MV-4-11 (cell line): ENCODE results near the gene LRFN3.
"Not testable (repeated sequence)": the region's sequence is repeated elsewhere in the genome, so short reads cannot be mapped to it uniquely, and the experiment has no call there.

Experiments
- DNase-seq: peaks from one replicate; lab custom pipeline; 2025; lab: John Stamatoyannopoulos, UW

Gene LRFN3

DNA sequence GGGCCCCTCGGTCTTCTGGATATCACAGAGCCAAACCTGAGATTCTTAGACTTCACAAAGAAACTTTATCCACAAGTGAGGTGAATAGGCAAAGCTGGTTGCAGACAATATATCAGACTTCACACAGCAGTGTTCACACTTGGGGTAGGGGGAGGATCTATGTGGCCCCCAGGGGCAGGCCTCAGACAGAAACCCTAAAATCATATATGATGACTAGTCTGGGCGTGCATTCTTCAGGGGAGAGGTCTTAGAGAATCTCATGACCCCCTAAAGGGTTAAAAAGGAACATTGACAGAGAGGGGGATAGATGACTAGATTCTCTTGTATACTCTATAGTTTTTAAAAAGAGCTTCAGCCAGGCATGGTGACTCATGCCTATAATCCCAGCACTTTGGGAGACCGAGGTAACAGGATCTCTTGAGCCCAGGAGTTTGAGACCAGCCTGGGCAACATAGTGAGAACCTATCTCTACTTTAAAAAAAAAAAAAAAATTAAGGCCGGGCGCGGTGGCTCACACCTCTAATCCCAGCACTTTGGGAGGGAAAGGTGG lies 30.9 kb upstream of the LRFN3 start:
- DNase-seq: peak; percentile 44

DNA sequence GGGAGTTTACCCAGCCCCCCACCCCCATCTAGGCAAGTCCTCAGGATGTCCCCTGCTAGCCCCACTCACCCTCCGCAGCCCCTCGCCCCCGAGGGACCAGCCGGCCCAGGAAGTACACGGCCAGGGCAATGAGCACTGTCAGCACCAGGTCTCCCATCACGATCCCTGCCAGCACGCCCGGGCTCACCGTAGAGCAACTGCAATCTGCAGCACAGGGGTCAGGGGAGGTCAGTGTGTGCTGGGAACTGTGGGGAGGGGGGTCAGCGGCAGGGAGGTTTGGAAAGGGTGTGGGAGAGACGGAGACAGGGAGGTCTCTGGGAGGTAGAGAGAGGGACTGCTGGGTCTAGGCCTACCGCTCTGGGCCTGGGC lies 28.8 kb upstream of the LRFN3 start:
- DNase-seq: no peak

DNA sequence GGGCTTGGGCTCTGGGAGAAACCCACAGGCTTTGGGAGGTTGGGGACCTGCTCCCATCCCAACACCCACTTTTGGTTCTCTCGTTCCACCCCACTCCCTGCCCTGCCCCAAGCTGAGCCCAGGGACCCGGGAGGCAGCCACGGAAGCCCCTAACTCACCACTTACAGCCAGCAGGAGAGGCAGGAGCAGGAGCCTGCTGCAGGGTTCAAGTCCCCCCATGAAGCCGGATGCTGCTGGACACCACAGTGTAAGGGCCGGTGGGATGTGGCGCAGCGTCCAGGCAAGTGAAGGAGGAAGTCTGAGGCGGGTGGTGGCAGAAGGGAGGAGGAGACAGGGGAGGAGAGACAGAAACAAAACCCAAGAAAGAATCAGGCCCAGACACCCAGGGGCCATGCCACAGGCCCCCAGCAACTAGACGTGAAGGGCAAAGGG lies 28.1 kb upstream of the LRFN3 start, which contains the start of gene TYROBP:
Gene TYROBP (minus strand): TSS at position 286 of the 432 bp plus-strand sequence. CDS start 67 bp downstream, at position 219.
- DNase-seq: peak; percentile 64

DNA sequence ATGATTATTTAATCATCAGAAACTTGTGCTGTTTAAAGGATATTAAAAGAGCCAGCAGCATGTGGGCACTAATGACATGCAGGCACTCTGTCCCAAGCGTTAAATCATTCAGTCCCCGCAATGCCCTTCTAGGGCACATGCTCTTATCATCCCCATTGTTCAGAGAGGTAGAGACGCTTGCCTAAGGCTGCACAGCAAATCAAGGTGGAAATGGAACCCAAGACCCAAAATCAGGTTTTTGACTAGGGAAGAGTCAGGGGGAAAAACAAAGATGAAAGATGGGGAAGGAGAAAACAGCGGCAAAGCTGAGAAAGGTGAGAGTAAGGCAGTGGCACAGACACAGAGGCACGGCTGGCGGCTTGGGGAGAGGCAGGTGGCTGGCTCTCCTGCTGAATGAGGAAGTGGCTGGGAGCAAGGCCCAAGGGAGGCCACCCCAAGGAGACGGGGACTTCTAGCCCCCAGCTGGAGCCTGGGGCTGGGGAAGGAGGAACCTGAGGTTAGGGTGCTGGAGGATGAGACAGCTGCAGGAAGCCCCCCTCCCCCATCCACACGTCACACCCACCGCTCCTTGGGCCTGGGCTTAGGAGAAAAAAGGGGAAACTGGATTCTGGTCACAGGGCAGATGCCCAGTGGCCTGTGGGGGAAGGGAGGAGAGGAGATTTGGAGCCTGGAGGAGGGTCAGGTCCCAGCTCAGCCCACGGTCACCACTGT lies 27.0 kb upstream of the LRFN3 start:
- peak; percentile 100 for DNase-seq

DNA sequence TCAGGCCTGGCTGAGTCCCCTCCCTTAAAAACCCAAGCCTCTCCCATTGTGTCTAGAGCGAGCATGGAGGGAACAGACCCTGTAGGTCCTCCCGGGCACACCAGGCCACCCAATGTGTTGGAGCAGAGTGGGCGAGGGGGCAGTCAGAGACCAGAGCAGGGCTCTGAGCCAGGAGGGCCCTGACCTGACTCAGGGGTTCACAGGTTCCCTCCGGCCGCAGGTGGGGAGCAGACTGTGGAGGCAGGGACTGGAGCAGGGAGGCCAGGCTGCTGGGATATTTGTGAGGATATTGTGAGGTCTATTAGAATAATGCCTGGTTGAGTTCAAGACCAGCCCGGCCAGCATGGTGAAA lies 26.5 kb upstream of the LRFN3 start:
- DNase-seq: no peak

DNA sequence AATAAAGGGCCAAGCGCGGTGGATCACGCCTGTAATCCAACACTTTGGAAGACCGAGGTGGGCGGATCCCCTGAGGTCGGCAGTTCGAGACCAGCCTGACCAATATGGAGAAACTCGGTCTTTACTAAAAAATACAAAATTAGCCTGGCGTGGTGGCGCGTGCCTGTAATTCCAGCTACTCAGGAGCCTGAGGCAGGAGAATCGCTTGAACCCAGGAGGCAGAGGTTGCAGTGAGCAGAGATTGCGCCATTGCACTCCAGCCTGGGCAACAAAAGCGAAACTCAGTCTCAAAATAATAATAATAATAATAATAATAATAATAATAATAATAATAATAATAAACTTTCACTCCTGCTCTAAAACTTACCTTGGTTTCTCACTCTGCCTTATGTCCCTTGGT lies 25.8 kb upstream of the LRFN3 start:
- DNase-seq: not testable (repeated sequence)

DNA sequence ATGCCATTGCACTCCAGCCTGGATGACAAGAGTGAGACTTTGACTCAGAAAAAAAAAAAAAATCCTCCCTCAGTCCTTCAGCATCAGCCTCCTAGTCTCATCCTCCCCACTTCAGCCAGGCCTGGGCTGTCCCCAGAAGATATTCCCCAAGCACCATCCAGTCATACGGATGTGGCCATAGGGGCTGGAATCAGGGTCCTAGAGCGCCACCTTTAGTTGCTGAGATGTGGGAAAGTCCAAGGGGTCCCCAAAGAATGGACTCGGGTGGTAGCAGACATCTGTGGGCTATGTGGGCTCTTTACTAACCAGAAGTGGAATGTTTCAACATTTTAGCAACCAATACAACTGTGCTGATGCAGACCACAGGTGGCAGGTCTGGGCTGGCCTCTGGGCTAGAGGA lies 25.0 kb upstream of the LRFN3 start:
- DNase-seq: peak; percentile 32

DNA sequence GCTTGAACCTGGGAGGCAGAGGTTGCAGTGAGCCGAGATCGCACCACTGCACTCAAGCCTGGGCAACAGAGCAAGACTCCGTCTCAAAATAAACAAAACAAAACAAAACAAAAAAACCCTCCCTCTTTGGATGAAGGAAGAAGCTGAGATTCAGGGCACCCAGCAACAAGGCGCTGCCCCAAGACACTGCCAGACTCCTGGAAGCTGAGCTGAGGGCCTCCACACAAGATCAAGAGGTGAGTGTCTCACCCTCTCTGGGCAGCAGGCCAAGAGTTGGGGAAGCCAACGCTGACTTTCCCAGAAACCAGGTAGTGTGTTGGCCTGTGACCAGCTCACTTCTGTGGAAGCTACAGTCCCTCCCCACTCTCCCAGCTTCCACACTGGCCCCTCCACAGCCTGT lies 24.4 kb upstream of the LRFN3 start:
- no peak for DNase-seq

DNA sequence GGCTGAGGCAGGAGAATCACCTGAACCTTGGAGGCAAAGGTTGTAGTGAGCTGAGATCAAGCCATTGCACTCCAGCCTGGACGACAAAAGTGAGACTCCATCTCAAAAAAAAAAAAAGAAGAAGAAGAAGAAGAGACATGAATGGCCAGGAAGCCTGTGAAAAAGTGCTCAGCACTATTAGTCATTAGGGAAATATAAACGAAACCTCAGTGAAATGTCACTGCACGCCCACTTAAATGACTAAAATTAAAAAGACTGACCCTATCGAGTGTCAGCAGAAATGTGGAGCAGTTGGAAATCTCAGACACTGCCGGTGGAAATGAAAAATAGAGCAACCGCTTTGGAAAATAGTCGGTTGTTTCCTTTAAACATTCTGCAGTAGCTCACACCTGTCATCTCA lies 22.6 kb upstream of the LRFN3 start:
- peak; percentile 49 for DNase-seq

DNA sequence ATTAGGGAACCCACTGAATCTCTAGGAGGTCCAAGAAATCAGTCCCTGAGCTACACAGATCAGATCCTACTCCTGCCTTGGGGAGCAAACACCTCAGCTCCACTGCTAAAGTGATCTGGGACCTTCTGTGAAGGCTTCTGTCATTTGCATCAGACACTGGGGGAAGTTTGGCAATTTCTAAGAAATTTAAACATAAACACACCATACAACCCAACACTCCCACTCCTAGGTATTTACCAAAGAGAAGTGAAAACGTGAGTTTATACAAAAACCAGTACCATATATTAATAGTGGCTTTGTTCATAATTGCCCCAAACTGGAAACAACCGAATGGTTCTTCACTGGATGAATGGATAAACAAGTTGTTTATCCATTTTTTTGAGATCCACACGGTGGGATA lies 20.7 kb upstream of the LRFN3 start:
- DNase-seq: peak; percentile 69

DNA sequence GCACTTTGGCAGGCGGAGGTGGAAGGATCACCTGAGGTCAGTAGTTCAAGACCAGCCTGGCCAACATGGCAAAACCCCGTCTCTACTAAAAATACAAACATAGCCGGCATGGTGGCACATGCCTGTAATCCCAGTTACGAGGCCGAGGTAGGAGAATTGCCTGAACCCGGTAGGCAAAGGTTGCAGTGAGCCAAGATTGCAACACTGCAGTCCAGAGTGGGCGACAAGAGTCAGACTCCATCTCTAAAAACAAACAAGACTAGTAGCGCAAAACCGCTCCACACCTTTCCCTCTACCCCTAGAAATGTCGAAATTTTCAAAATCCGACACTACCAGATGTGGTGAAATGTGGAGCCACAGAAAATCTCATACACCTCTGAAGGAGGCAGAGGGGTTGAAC lies 16.9 kb upstream of the LRFN3 start:
- DNase-seq: no peak

DNA sequence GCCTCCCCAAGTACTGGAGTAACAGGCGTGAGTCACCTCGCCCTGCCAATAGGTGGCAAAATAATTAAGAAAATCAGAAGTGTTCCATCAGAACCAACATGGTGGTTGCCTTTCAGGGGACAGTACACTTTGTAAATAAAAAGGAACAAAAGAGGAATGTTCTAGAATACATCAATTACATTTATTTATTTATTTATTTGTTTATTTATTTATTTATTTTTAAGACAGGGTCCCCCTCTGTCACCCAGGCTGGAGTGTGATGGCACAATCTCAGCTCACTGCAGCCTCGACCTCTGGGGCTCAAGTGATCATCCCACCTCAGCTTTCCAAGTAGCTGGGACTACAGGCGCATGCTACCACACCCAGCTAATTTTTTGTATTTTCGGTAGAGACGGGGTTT lies 15.2 kb upstream of the LRFN3 start:
- DNase-seq: no peak

DNA sequence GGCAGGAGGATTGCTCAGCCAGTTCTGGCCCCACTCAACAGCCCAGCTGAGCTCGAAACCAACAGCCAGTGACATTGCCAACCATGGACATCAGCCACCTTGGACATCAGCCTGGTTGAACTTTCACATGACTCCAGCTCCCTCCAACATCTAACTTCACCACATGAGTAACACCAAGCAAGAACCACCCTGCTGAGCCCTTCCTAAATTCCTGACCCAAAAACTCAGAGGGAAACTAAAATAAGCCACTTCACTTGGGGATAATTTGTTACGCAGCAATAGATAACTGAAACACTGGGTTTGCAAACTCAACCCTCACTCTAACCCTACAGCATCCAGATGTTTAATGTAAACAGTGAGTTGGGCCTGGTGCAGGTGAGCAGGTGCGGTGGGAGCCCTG lies 10.7 kb upstream of the LRFN3 start:
- DNase-seq: no peak

DNA sequence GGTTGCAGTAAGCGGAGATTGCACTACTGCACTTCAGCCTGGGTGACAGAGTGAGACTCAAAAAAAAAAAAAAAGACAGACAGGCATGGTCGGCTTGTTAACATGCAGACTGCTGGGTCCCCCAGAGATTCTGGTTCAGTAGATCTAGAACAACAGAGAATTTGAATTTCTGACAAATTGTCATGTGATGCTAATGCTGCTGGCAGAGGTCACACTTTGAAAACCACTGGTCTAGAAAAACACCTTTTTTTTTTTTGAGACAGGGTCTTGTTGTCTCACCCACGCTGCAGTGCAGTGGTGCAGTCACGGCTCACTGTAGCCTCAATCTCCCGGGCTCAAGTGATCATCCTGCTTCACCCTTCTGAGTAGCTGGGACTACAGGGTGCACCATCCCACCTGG lies 7.7 kb upstream of the LRFN3 start:
- DNase-seq: no peak

DNA sequence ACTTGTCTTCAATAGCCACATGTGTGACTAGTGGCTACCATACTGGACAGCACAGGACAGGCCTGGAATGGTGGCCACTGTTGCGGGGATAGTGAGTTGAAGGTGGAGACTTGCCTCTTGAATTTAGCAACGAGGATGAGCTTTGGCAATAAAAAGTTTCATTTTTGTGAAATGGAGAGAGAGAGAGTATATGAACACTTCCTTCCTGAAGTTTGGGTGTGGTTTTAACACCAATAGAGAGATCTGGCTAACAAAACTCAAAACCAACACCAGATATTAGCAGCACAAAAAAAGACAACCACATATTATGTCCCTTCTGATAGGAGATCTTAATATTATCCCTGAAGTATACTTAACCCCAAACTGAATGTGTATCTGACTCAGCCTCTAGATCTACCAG lies 6.3 kb upstream of the LRFN3 start:
- DNase-seq: peak; percentile 53

DNA sequence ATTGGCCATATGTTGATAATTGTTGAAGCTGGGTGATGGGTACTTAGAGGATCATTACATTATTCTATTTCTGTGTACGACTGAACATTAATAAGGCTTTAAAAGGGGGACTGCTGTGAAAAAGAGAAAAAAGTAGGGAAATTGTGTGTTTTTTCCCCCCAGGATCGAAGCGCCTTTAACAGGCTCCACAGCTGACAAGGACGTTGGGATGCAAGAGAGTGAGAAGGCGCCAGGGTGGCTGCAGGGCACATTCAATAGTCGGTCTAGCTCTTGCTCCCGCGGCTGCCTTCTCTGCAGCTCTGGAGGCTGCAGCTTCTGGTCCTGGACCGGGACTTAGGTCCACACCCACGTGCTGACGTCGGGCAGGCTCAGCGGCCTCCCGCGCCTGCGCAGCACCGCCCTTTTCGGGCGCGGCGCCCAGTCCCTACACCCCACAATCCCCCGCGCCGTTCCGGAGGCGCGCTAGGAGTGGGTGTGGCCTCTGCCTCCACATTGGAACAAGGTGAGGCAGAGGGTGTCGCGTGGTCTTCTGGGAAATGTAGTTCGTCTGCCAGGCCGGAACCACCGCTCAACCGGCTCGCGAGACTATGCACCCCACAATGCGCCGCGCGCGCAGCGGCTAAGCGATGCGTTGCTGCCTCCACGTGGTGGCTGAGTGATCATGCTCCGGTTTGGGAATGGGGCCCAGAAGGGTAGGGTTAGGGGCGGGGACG lies 4.9 kb upstream of the LRFN3 start:
- DNase-seq: peak; percentile 100

DNA sequence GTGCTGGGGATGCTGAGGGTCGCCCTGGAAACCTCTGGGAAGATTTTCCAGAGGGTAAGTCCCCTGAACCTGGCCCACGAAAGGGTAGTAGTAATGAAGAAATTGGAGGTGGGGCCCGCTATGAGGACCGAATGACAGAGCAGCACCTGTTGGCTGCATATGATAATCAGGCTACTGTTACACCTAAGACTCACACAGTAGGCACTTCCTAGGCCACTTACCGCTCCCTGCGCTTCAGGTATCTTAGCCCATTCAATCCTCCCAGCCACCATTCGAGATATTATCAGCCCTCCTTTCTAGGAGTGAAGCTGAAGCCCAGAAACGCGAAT lies 4.3 kb upstream of the LRFN3 start:
- no peak for DNase-seq

DNA sequence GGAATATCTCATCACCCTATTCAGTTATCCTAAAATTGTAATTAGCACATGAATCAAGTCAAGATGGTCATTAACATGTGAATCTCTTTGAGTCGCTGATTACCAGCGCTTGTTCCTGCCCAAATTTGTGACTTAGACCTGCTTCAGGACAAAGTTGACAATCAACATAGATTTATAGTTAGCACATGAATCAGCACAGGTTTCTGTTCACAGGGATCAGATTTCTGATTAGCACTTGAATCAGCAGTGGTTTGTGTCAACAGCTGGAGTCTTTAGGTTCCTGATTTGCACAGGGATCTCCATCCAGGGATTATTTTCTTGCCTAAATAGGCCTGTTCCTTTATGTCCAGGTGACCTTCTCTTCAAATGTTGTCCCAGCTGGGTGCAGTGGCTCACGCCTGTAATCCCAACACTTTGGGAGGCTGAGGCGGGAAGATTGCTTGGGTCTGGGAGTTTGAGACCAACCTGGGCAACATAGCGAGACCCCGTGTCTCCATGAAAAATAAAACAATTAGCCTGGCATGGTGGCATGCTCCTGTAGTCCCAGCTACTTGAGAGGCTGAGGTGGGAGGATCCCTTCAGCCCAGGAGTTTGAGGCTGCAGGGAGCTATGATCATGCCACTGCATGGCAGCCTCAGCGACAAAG lies 3.8 kb upstream of the LRFN3 start:
- DNase-seq: no peak

DNA sequence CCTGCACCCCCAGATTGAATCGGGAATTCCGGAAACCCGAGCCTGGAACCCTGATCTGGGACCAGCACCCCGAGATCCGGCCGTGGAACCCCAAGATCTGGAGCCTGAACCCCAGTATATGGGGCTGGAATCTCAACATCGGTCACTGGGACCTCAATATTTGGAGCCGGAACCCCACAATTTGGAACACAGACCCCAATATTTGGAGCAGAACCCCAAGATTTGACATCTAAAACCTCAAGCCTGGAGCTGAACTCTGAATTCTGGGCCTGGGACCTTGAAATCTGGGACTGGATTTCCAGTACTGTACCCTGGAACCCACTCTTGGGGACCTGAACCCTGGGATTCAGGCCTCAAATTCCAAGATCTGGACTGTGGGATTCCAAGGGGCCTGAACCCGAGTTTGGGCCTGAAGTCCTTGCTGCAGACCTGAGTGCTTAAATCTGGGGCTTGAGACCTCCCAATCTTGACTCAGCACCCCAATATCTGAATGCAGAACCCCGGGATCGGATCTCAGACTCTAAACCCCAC lies 629 bp downstream of the LRFN3 start:
- no peak for DNase-seq

DNA sequence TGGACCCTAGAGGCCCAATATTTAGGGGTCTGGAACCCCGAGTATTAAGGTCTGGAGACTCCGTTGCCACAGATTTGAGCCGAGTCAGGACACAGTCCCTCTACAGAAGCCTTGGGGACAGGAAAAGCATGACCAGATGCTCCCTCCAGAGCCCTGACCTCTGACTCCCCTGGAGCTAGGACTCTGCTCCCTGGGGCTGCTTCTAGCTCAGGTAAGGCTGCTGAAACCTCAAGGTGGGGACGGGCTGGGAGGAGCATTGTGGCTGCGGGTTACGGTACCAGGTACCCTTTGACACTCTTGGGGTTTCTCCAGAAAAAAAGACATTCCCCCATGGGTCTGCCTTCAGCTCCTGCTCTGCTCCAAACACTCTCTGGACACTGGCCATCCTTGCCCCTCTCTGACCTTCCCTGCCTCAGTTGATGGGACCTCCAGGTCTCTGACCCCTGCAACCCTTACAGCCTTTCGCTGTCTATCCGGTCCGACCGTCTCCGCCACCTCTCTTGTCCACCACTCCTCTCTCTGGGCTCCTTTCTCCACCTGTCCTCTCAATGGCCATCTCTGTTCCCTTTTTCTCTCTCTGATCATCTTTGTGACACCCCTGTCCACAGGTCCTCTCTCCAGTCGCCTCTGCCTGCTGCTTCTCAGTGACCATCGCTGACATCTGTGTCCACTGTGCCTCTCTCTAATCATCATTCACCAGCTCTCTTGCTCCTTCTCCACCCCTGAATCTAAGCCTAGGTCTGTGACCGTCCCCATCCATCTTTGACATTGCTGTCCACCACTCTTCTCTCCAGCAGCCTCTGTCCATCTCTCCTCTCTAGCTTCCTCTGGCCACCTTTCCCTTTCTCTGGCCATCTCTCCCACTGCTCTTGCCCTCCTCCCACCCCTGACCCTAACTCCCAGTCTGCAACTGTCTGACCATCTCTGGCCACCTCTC lies 1.4 kb downstream of the LRFN3 start:
- DNase-seq: no peak

DNA sequence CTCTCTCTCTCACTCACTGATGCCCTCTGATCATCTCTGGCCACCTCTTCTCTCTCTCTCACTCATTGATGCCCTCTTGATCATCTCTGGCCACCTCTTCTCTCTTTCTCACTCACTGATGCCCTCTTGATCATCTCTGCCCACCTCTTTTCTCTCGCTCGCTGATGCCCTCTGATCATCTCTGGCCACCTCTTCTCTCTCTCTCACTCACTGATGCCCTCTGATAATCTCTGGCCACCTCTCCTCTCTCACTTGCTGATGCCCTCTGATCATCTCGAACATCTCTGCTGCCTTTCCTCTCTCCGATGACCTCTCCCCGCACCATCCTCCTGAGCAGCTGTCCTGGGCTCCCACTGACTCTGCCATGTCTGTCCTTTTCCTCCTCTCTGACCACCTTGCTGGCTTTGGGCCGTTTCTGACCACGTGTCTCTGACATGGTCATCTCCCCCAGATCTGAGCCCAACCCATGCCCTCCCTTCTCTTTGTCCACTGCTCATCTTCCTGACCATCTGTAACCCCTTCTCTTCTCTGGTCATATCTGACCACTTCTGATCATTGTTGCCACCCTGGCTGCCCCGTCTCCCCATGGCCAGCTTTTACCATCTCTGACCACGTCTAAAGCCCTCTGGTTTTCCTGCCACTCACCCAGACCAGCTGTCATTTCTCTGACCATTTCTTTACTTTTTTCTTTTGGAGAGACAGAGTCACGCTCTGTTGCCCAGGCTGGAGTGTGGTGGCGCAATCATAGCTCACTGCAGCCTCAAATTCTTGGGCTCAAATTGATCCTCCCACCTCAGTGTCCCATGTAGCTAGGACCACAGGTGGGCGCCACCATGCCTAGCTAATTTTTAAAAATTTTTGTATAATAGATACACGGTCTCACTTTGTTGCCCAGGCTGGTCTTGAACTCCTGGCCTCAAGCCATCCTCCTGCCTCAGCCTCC lies 2.4 kb downstream of the LRFN3 start:
- DNase-seq: no peak
